ENCODE results near the gene TMEM72. TPM values are rescaled to one million over a fixed set of nuclear protein-coding genes. Genes with fewer than 3 reads are reported as not detected.

Gene TMEM72
- total and polyA plus RNA-seq, 7 donors: 0.33 to 11.8 (median 4.1) TPM; not detected in 3

DNA sequence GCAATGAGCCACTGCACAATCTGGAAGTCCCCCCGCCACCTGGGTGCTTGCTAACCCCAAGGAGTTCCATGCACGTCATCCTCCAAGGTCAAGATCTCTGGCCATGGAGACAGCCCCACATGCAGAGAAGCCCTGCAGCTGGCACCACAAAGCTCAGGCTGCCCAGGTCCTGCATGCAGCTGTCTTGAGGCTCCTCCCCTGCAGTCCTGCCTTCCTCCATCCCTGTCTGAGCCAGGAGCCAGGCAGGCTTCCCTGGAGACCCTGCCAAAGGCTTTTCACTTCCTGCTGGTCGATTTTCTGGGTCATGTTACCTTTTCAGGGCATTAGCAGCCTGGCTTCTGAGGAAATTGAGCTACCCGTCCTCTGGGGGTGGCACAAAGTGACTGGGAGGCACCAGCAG, 12.5 kb upstream of the TMEM72 start:
- no peak for DNase-seq
- H3K36me3 ChIP-seq: no peaks in the 10 kb centered on the region
- H3K27me3 ChIP-seq: no peaks in the 10 kb centered on the region
- no peaks in the 10 kb centered on the region for H3K4me1 ChIP-seq
- no peak for TF ChIP-seq EP300 (IDR thresholded peaks at IDR 0.05)
- TF ChIP-seq POLR2A (IDR thresholded peaks at IDR 0.05): no peak
- TF ChIP-seq POLR2AphosphoS5 (IDR thresholded peaks at IDR 0.05): no peak
- TF ChIP-seq, protein P1, sequence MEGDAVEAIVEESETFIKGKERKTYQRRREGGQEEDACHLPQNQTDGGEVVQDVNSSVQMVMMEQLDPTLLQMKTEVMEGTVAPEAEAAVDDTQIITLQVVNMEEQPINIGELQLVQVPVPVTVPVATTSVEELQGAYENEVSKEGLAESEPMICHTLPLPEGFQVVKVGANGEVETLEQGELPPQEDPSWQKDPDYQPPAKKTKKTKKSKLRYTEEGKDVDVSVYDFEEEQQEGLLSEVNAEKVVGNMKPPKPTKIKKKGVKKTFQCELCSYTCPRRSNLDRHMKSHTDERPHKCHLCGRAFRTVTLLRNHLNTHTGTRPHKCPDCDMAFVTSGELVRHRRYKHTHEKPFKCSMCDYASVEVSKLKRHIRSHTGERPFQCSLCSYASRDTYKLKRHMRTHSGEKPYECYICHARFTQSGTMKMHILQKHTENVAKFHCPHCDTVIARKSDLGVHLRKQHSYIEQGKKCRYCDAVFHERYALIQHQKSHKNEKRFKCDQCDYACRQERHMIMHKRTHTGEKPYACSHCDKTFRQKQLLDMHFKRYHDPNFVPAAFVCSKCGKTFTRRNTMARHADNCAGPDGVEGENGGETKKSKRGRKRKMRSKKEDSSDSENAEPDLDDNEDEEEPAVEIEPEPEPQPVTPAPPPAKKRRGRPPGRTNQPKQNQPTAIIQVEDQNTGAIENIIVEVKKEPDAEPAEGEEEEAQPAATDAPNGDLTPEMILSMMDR (IDR thresholded peaks at IDR 0.05): no peak
- H3K9me3 ChIP-seq: no peaks in the 10 kb centered on the region
- H3K27ac ChIP-seq: no peak overlapping the region
- H3K4me3 ChIP-seq: no peak overlapping the region
- intact Hi-C loops (cut with DNase I): no loop called here
- WGBS, 2 donors: 56 to 72% methylated on average over 4 of the region's 4 CpGs

DNA sequence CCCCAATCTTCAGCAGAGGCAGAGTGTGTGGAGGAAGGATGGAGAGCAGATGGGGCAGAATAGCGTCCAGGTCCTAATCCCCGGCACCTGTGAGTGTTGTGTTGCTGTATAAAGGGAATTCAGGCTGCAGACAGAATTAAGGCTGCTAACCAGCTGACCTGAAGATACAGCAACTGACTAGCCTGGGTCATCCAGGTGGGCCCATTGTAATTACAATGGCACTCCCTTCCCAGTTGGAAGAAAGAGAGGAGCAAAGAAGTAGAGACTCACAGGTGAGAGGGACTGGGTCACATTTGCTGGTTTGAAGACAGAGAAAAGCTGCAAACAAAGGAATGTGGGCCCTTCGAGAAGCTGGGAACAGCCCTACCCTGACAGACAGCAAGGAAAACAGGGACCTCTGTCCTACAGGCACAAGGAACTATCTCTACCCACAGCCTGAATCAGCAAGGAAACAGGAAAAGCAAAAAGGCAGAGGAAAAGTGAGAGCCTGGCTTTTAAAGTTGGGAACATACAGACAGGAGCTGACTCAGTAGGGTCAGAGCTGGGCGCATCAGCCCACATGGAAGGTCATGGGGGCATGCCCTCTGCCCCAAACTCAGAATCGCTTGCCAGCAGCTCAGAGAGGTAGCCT, 11.6 kb upstream of the TMEM72 start:
- Histone ChIP-seq H3K4me1 (no peaks in the 10 kb centered on the region), H3K9me3 (no peaks in the 10 kb centered on the region), H3K4me3 (no peak overlapping the region), H3K36me3 (no peaks in the 10 kb centered on the region), H3K27me3 (no peaks in the 10 kb centered on the region), H3K27ac (no peak overlapping the region)
- 64 to 80% methylated on average over 5 of the region's 5 CpGs for WGBS, 2 donors
- no peak for TF ChIP-seq POLR2AphosphoS5 (IDR thresholded peaks at IDR 0.05)
- TF ChIP-seq EP300 (IDR thresholded peaks at IDR 0.05): no peak
- intact Hi-C loops (cut with DNase I): no loop called here
- no peak for DNase-seq

DNA sequence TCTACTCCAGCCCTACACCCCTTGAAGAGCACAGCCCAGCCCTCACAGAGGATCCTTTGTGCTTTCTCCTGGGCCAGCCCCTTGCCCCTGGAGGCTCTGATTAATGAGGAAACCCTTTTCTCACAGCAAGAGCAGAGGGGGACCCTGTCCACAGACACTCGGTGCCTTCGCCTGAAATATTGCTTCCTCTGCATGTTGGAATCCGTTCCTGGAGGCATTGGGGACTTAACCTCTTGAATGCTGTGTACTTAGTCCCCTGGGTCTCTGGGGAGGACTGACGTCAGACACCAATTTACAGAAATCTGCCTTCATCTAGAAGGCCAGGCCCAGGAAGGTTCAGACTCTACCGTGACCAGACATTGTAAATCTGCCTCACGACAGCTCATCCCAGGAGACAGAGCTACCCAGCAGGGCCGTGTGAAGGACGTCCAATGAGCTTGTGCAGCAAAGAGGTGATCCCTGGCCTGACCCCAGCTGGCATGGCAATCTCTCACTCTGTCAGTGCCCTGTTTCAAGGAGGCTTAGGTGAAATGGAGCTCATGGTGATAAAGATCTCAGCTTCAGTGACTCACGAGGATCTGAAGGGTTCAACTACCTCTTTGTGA, 8.1 kb upstream of the TMEM72 start:
- WGBS, 2 donors: 71 to 85% methylated on average over 9 of the region's 9 CpGs
- no peak for DNase-seq
- H3K27ac ChIP-seq: no peak overlapping the region
- H3K27me3 ChIP-seq: no peaks in the 10 kb centered on the region
- H3K9me3 ChIP-seq: no peaks in the 10 kb centered on the region
- no peaks in the 10 kb centered on the region for H3K36me3 ChIP-seq
- intact Hi-C loops (cut with DNase I): no loop called here
- no peaks in the 10 kb centered on the region for H3K4me1 ChIP-seq
- no peak for TF ChIP-seq POLR2A (IDR thresholded peaks at IDR 0.05)
- TF ChIP-seq, protein P1 (IDR thresholded peaks at IDR 0.05): no peak
- TF ChIP-seq POLR2AphosphoS5 (IDR thresholded peaks at IDR 0.05): no peak
- no peak for TF ChIP-seq EP300 (IDR thresholded peaks at IDR 0.05)
- no peak overlapping the region for H3K4me3 ChIP-seq

DNA sequence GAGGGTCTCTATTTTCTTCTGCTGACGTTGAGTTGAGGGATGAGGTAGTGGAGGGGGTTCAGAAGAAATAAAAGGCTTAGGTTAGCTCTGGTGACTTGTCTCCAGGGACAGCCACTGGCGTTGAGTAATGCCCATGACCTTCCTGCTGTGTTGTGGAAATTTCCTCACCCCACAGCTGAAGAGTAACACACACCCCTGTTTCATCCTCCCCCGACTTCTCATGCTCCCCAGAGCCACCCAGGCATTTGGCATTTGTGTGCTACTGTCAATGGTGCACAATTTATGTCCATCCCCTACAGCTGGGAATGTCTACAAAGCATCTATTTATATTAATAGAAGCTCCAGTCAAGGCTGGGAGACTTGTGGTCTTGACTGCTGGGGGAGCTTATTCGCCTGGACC, 4.7 kb upstream of the TMEM72 start:
- H3K9me3 ChIP-seq: no peaks in the 10 kb centered on the region
- no peak for TF ChIP-seq POLR2A (IDR thresholded peaks at IDR 0.05)
- TF ChIP-seq, protein P1 (IDR thresholded peaks at IDR 0.05): no peak
- no peak for TF ChIP-seq POLR2AphosphoS5 (IDR thresholded peaks at IDR 0.05)
- no peak for TF ChIP-seq EP300 (IDR thresholded peaks at IDR 0.05)
- H3K27ac ChIP-seq: no peak overlapping the region
- no peak overlapping the region for H3K4me3 ChIP-seq
- intact Hi-C loops (cut with DNase I): no loop called here
- no peaks in the 10 kb centered on the region for H3K4me1 ChIP-seq
- WGBS, 2 donors: 69 to 84% methylated on average over 4 of the region's 4 CpGs
- no peak for DNase-seq
- H3K27me3 ChIP-seq: no peaks in the 10 kb centered on the region
- H3K36me3 ChIP-seq: no peaks in the 10 kb centered on the region

DNA sequence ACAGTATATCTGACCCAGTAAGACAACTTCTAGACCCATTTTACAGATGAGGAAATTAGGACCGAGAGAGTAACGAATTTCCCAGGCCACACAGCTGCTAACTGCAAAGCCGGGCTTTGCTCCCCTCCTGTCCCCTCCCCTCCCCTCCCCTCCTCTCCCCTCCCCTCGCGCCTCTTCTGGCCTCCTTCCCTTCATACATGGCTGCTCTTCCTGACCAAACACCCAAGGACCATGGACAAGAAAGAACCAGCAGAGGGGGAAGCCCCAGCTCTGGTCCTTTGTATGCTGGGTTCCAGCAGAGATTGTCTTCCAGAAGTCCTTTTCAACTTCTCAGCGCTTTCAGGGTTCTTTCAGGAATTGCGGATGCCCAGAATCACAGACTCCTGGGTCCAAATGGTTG, 3.6 kb upstream of the TMEM72 start:
- WGBS, 2 donors: 94% methylated on average over 7 of the region's 7 CpGs
- no peaks in the 10 kb centered on the region for H3K4me1 ChIP-seq
- no peaks in the 10 kb centered on the region for H3K9me3 ChIP-seq
- intact Hi-C loops (cut with DNase I): no loop called here
- no peaks in the 10 kb centered on the region for H3K27me3 ChIP-seq
- TF ChIP-seq POLR2AphosphoS5 (IDR thresholded peaks at IDR 0.05) (no peak), POLR2A (IDR thresholded peaks at IDR 0.05) (no peak), EP300 (IDR thresholded peaks at IDR 0.05) (no peak)
- TF ChIP-seq, protein P1 (IDR thresholded peaks at IDR 0.05): no peak
- no peak for DNase-seq
- no peak overlapping the region for H3K27ac ChIP-seq
- H3K36me3 ChIP-seq: no peaks in the 10 kb centered on the region
- H3K4me3 ChIP-seq: no peak overlapping the region

Measured in sigmoid colon (tissue), 7 donors.